SK-N-SH (cell line): ENCODE measurements around the gene OR10G4. TPM values are rescaled to one million over a fixed set of nuclear protein-coding genes. Genes with fewer than 3 reads are reported as not detected.

ENCODE experiments used
- CTCF ChIA-PET: fragments of 300-600, 350-600 bp; formaldehyde crosslinking; extraction: SDS; loops from one replicate; lab custom pipeline; 2021; lab: Yijun Ruan, JAX
- POLR2A ChIA-PET: fragments of 350-600 bp; sonication (Branson Sonifier 250); formaldehyde crosslinking; extraction: SDS; loops from one replicate; lab custom pipeline; 2020; ENCODE audit warnings: antibody characterized with exemption, inconsistent platforms; lab: Yijun Ruan, JAX
- DNase-seq: peaks from one replicate; pipeline ENCODE4 v3.0.0; 2012
- H2AFZ ChIP-seq: fragments of 200-600 bp; sonication (generic); 2 replicates; pipeline ENCODE4 v1.8.1; 2016; ENCODE audit warnings: antibody characterized with exemption, mild to moderate bottlenecking, low read depth
- H3F3A ChIP-seq: fragments of 200-600 bp; sonication (generic); replicated peaks from 2 replicates; pipeline ENCODE3; 2016; ENCODE audit warnings: antibody characterized with exemption, mild to moderate bottlenecking; ENCODE audit not compliant: insufficient read depth
- H3K27ac ChIP-seq, 2 experiments: fragments of 200-500 bp in 1 of 2; fragments of 200-600 bp in 1 of 2; sonication (Bioruptor generic) in 1 of 2; sonication (generic), shearing (Covaris generic) in 1 of 2; 2 replicates each; pipeline versions ENCODE4 v1.5.1 to v1.6.1; 2014 to 2016; ENCODE audit warnings: low read depth in 2 of 2, inconsistent platforms in 1 of 2, low read length in 1 of 2, mild to moderate bottlenecking in 1 of 2, mixed read lengths in 1 of 2
- H3K27me3 ChIP-seq: fragments of 200-600 bp; sonication (generic), shearing (Covaris generic); 2 replicates; pipeline ENCODE4 v1.6.1; 2016; ENCODE audit warnings: mixed run types; ENCODE audit not compliant: insufficient read depth
- H3K36me3 ChIP-seq, 2 experiments: fragments of 200-500 bp in 1 of 2; fragments of 200-600 bp in 1 of 2; sonication (Bioruptor generic) in 1 of 2; sonication (generic) in 1 of 2; replicated peaks in 1 of 2; 2 replicates each; pipeline versions ENCODE3 to v1.5.1; 2014 to 2016; ENCODE audit warnings: low read length in 1 of 2, mild to moderate bottlenecking in 1 of 2; ENCODE audit not compliant: insufficient read depth in 2 of 2, control insufficient read depth in 1 of 2
- H3K4me1 ChIP-seq, 2 experiments: fragments of 200-500 bp in 1 of 2; fragments of 200-600 bp in 1 of 2; sonication (Bioruptor generic) in 1 of 2; sonication (generic), shearing (Covaris generic) in 1 of 2; 2 replicates each; pipeline versions ENCODE4 v1.5.1 to v1.6.1; 2014 to 2016; ENCODE audit warnings: low read depth in 1 of 2, low read length in 1 of 2, mixed run types in 1 of 2; ENCODE audit not compliant: insufficient read depth in 2 of 2, control insufficient read depth in 1 of 2
- H3K4me2 ChIP-seq: fragments of 200-600 bp; sonication (generic), shearing (Covaris generic); 2 replicates; pipeline ENCODE4 v1.6.1; 2017; ENCODE audit warnings: mixed run types
- H3K4me3 ChIP-seq, 2 experiments: fragments of 200-500 bp in 1 of 2; fragments of 200-600 bp in 1 of 2; sonication (Bioruptor generic) in 1 of 2; sonication (generic), shearing (Covaris generic) in 1 of 2; 2 replicates each; pipeline versions ENCODE4 v1.5.1 to v1.8.1; 2014 to 2016; ENCODE audit warnings: low read depth in 2 of 2, inconsistent platforms in 1 of 2, low read length in 1 of 2, mild to moderate bottlenecking in 1 of 2, mixed read lengths in 1 of 2, moderate library complexity in 1 of 2
- H3K79me2 ChIP-seq: fragments of 200-600 bp; sonication (generic); 2 replicates; pipeline ENCODE4 v1.8.1; 2017; ENCODE audit warnings: mild to moderate bottlenecking; ENCODE audit not compliant: insufficient read depth
- H3K9ac ChIP-seq: fragments of 200-600 bp; sonication (generic); 2 replicates; pipeline ENCODE4 v1.6.1; 2017; ENCODE audit warnings: mixed run types
- H3K9me2 ChIP-seq: fragments of 200-600 bp; sonication (generic); 2 replicates; pipeline ENCODE4 v1.6.1; 2017; ENCODE audit warnings: mixed run types
- H3K9me3 ChIP-seq: fragments of 200-600 bp; sonication (generic); 2 replicates; pipeline ENCODE4 v1.6.1; 2017; ENCODE audit warnings: mixed run types, mild to moderate bottlenecking, moderate library complexity
- H4K20me1 ChIP-seq: fragments of 200-600 bp; sonication (generic); 2 replicates; pipeline ENCODE4 v1.6.1; 2017; ENCODE audit warnings: mild to moderate bottlenecking, mixed run types; ENCODE audit not compliant: insufficient read depth
- CTCF ChIP-seq: fragments of 200-600 bp; sonication (generic); IDR thresholded peaks from 2 replicates; pipeline ENCODE4 v1.6.1; 2017; ENCODE audit warnings: antibody characterized with exemption, mild to moderate bottlenecking, moderate library complexity
- ELF1 ChIP-seq: IDR thresholded peaks from 2 replicates; pipeline ENCODE4 v1.4.0; 2012
- EP300 ChIP-seq, 2 experiments: IDR thresholded peaks; 2 replicates each; pipeline versions ENCODE4 v1.4.0 to v1.6.1; 2012; ENCODE audit warnings: borderline replicate concordance in 1 of 2, low read depth in 1 of 2, low read length in 1 of 2
- EZH2phosphoT487 ChIP-seq: fragments of 200-600 bp; sonication (generic); IDR thresholded peaks from 2 replicates; pipeline ENCODE4 v1.6.1; 2017; ENCODE audit warnings: low read depth, mixed run types, mild to moderate bottlenecking, antibody characterized with exemption, moderate library complexity, borderline replicate concordance
- FOXM1 ChIP-seq: IDR thresholded peaks from 2 replicates; pipeline ENCODE4 v1.4.0; 2012; ENCODE audit warnings: low read depth, mild to moderate bottlenecking
- GABPA ChIP-seq: IDR thresholded peaks from 2 replicates; pipeline ENCODE4 v1.4.0; 2012; ENCODE audit warnings: low read depth, mild to moderate bottlenecking
- JUND ChIP-seq: IDR thresholded peaks from 2 replicates; pipeline ENCODE4 v1.4.0; 2012
- MAX ChIP-seq: IDR thresholded peaks from 2 replicates; pipeline ENCODE4 v1.4.0; 2012; ENCODE audit warnings: low read depth
- MXI1 ChIP-seq: IDR thresholded peaks from 2 replicates; pipeline ENCODE4 v1.6.1; 2012; ENCODE audit warnings: mild to moderate bottlenecking, low read depth, low read length, improper control_type of control experiment
- NFIC ChIP-seq: IDR thresholded peaks from 2 replicates; pipeline ENCODE4 v1.4.0; 2012; ENCODE audit warnings: borderline replicate concordance
- PBX3 ChIP-seq: IDR thresholded peaks from 2 replicates; pipeline ENCODE4; 2012
- POLR2AphosphoS5 ChIP-seq: IDR thresholded peaks from 2 replicates; pipeline ENCODE4 v1.6.1; 2012; ENCODE audit warnings: low read depth, low read length
- RAD21 ChIP-seq: IDR thresholded peaks from 2 replicates; pipeline ENCODE4 v1.6.1; 2012; ENCODE audit warnings: mild to moderate bottlenecking, low read length
- REST ChIP-seq: IDR thresholded peaks from 2 replicates; pipeline ENCODE4 v1.6.1; 2012; ENCODE audit warnings: mild to moderate bottlenecking, low read depth, low read length, moderate library complexity
- RXRA ChIP-seq: IDR thresholded peaks from 2 replicates; pipeline ENCODE4 v1.4.0; 2012; ENCODE audit warnings: low read depth, mild to moderate bottlenecking, borderline replicate concordance
- SMC3 ChIP-seq: IDR thresholded peaks from 2 replicates; pipeline ENCODE4 v1.6.1; 2012; ENCODE audit warnings: low read depth, low read length, improper control_type of control experiment
- TCF12 ChIP-seq: IDR thresholded peaks from 2 replicates; pipeline ENCODE4 v1.4.0; 2012
- YY1 ChIP-seq: IDR thresholded peaks from 2 replicates; pipeline ENCODE4 v1.4.0; 2012; ENCODE audit warnings: low read depth, mild to moderate bottlenecking
- WGBS: methylation state at CpG from one replicate; pipeline ENCODE4 v1.1.6; 2017; ENCODE audit warnings: low lambda C conversion rate; 5-methylcytosine and 5-hydroxymethylcytosine counted together
- polyA plus RNA-seq, 3 experiments: library from polyadenylated mRNA; depleted of rRNA; stranded (reverse); fragments of >200 nt; gene quantifications; 2 replicates each; pipeline ENCODE4 v1.2.3, GENCODE V29; 2012

OR10G4 gene
- polyA plus RNA-seq, 1 of the 3 experiments (the other 2 are of a cell fraction) = not detected

- ChIA-PET CTCF (no interaction called here), POLR2A (no interaction called here)
- Histone ChIP-seq H3K27ac (no peak overlapping the region), H3K27me3 (peaks cover 8% of the 10 kb centered on the region; the same call in 1 of the 2 replicates), H4K20me1 (no peaks in the 10 kb centered on the region), H3K4me3 (no peak overlapping the region), H3K36me3 (no peaks in the 10 kb centered on the region), H3K79me2 (no peaks in the 10 kb centered on the region), H3K4me1 (no peaks in the 10 kb centered on the region), H3K9ac (no peak overlapping the region), H2AFZ (no peak overlapping the region), H3F3A (no peaks in the 10 kb centered on the region), H3K9me3 (no peaks in the 10 kb centered on the region)
- no peak for DNase-seq
- 48% methylated on average over 1 of the region's 1 CpG for WGBS
- no peak for TF ChIP-seq FOXM1
- no peak for TF ChIP-seq NFIC
- TF ChIP-seq ELF1 = no peak
- TF ChIP-seq SMC3 = no peak
- no peak for TF ChIP-seq RAD21
- TF ChIP-seq GABPA = no peak
- TF ChIP-seq MAX = no peak
- no peak for TF ChIP-seq CTCF
- TF ChIP-seq MXI1 = no peak
- no peak for TF ChIP-seq YY1
- TF ChIP-seq JUND = no peak
- no peak for TF ChIP-seq PBX3
- TF ChIP-seq REST = no peak
- TF ChIP-seq EP300 (IDR thresholded peaks at IDR 0.05; ENCODE audit: borderline replicate concordance in 1 of 2, low read depth in 1 of 2, low read length in 1 of 2) = no peak
- TF ChIP-seq TCF12 = no peak
- TF ChIP-seq POLR2AphosphoS5 = no peak
- no peak for TF ChIP-seq EZH2phosphoT487
- TF ChIP-seq RXRA = no peak
- TF ChIP-seq, all 33 proteins: peak for 0
- Histone ChIP-seq H3K4me2 (no peak overlapping the region), H3K9me2 (no peaks in the 10 kb centered on the region)
Observed at GRCh38 chr11:124036666-124037065, 23.9 kb downstream of the OR10G4 start.
